ENCODE measurements around the gene NT5C1B.

GRCh38 chr2:18610651-18611050, 21.3 kb upstream of the NT5C1B start:
- TF ChIP-seq POLR2A (IDR thresholded peaks at IDR 0.05; ENCODE audit: low read depth, low read length) (no peak), POLR2AphosphoS5 (IDR thresholded peaks at IDR 0.05; ENCODE audit: low read depth, low read length) (no peak), TAF1 (IDR thresholded peaks at IDR 0.05; ENCODE audit: borderline replicate concordance, low read depth, low read length) (no peak)

All from GM12892 (cell line).